ENCODE results near the gene CDC14A.

- TF ChIP-seq TAF1 (IDR thresholded peaks at IDR 0.05; ENCODE audit: borderline replicate concordance, insufficient read depth, low read length) (no peak), POLR2AphosphoS5 (IDR thresholded peaks at IDR 0.05; ENCODE audit: low read depth, low read length) (no peak), FOXP2 (optimal IDR thresholded peaks at IDR 0.05; ENCODE audit: borderline replicate concordance, extremely low read depth, extremely low read length, insufficient read depth) (no peak), REST (IDR thresholded peaks at IDR 0.05; ENCODE audit: insufficient read depth in 1 of 2, low read depth in 2 of 2, low read length in 2 of 2) (no peak)
Measured at GRCh38 chr1:100383743-100384405, 31.6 kb downstream of the CDC14A start.

All from PFSK-1 (cell line).